Measurements from ENCODE around the gene PAK3. TPM values are rescaled to one million over a fixed set of nuclear protein-coding genes. Genes with fewer than 3 reads are reported as not detected.

PAK3 gene
- total and polyA plus RNA-seq, 9 of the 15 experiments (the other 6 are each of a cell fraction or from before 2014, with no cell fraction given) = not detected

DNA sequence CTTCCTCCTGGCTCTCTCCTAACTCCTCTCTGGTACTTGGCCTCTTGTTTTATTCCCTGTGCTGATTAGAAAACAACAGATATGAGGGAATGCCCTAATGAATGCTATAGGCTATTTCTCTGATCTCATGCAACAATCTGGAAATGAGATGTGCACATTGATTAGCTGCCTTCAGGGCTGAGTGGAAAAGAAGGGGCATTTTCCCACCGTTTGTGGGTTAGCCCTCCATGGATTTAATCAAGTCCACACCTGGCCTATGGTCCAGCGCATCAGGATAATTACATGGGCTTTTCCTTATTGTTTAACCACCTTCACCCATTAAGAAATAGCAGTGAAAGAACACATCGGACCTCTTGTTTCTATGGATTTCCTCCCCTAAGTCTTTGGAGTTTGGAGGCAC is 104.3 kb downstream of the PAK3 start:
- no peak overlapping the region for H3K4me2 ChIP-seq (ENCODE audit: insufficient read depth, low read length)
- POLR2A ChIA-PET = no interaction called here
- in situ Hi-C loops (cut with MboI) (no loop called here), intact Hi-C loops (cut with micrococcal nuclease) (no loop called here)
- no peaks in the 10 kb centered on the region for H3K79me2 ChIP-seq (ENCODE audit: control insufficient read depth, insufficient read depth, low read length)
- H3K27ac ChIP-seq (ENCODE audit: extremely low read depth, low read depth, low read length) = no peak overlapping the region
- DNase-seq (ENCODE audit: extremely low read depth in 1 of 4, low spot score in 3 of 4) (no peak), FAIRE-seq (no peak), ATAC-seq (no peak)
- no peak overlapping the region for H3K9ac ChIP-seq (ENCODE audit: insufficient read depth in 1 of 2, low read depth in 2 of 2, low read length in 2 of 2)
- 0% methylated on average over 3 of the region's 3 CpGs for WGBS (ENCODE audit: insufficient coverage, low coverage, missing lambda C conversion rate)
- no peaks in the 10 kb centered on the region for H4K20me1 ChIP-seq (replicated peaks; ENCODE audit: control insufficient read depth, insufficient read depth, low read length)
- no peaks in the 10 kb centered on the region for H3K36me3 ChIP-seq (ENCODE audit: control insufficient read depth, insufficient read depth, low read length)
- H3K4me1 ChIP-seq (replicated peaks in 1 of 2; ENCODE audit: control insufficient read depth in 2 of 2, insufficient read depth in 2 of 2, low read length in 2 of 2) = no peaks in the 10 kb centered on the region
- H3K9me1 ChIP-seq (ENCODE audit: control insufficient read depth, insufficient read depth, low read length) = no peaks in the 10 kb centered on the region
- no peak for TF ChIP-seq ZNF253 (CRISPR knock-in tag; conservative IDR thresholded peaks at IDR 0.05)
- TF ChIP-seq, protein P1, sequence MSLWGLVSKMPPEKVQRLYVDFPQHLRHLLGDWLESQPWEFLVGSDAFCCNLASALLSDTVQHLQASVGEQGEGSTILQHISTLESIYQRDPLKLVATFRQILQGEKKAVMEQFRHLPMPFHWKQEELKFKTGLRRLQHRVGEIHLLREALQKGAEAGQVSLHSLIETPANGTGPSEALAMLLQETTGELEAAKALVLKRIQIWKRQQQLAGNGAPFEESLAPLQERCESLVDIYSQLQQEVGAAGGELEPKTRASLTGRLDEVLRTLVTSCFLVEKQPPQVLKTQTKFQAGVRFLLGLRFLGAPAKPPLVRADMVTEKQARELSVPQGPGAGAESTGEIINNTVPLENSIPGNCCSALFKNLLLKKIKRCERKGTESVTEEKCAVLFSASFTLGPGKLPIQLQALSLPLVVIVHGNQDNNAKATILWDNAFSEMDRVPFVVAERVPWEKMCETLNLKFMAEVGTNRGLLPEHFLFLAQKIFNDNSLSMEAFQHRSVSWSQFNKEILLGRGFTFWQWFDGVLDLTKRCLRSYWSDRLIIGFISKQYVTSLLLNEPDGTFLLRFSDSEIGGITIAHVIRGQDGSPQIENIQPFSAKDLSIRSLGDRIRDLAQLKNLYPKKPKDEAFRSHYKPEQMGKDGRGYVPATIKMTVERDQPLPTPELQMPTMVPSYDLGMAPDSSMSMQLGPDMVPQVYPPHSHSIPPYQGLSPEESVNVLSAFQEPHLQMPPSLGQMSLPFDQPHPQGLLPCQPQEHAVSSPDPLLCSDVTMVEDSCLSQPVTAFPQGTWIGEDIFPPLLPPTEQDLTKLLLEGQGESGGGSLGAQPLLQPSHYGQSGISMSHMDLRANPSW (CRISPR knock-in tag; IDR thresholded peaks at IDR 0.05) = no peak
- no peak for TF ChIP-seq MEF2D (tag; conservative IDR thresholded peaks at IDR 0.05; ENCODE audit: low read depth)
- no peak for TF ChIP-seq KLF16 (IDR thresholded peaks at IDR 0.05)
- TF ChIP-seq EHMT2 (IDR thresholded peaks at IDR 0.05) = no peak
- TF ChIP-seq ZC3H8 (IDR thresholded peaks at IDR 0.05) = no peak
- no peak for TF ChIP-seq ZBTB5 (IDR thresholded peaks at IDR 0.05)
- no peak for TF ChIP-seq ESRRA (IDR thresholded peaks at IDR 0.05; ENCODE audit: borderline replicate concordance, low read depth)
- TF ChIP-seq ZNF224 (CRISPR knock-in tag; IDR thresholded peaks at IDR 0.05) = no peak
- no peak for TF ChIP-seq FOXP4 (CRISPR knock-in tag; IDR thresholded peaks at IDR 0.05; ENCODE audit: borderline replicate concordance)
- TF ChIP-seq FOXJ3 (CRISPR knock-in tag; IDR thresholded peaks at IDR 0.05) = no peak
- TF ChIP-seq HINFP (tag; conservative IDR thresholded peaks at IDR 0.05; ENCODE audit: low read depth) = no peak
- no peak for TF ChIP-seq FOSL1 (tag; conservative IDR thresholded peaks at IDR 0.05)
- CTCF ChIA-PET (ENCODE audit: low intra/inter-chr PET ratio) = no interaction called here
- no peak overlapping the region for H3K4me3 ChIP-seq
- BruUV-seq (replicated peaks) = no TSS peak
- no peak overlapping the region for H2AFZ ChIP-seq (ENCODE audit: low read depth, low read length)
- no peaks in the 10 kb centered on the region for H3K9me3 ChIP-seq (replicated peaks; ENCODE audit: control insufficient read depth, insufficient read depth, low read depth, low read length)
- H3K27me3 ChIP-seq (ENCODE audit: control insufficient read depth in 2 of 2, insufficient read depth in 2 of 2, low read length in 2 of 2) = no peaks in the 10 kb centered on the region
